Suprapubic skin (tissue), 4 donors: ENCODE results near the gene SLC1A5. TPM values are rescaled to one million over a fixed set of nuclear protein-coding genes. Genes with fewer than 3 reads are reported as not detected.
"Not testable (repeated sequence)": the region's sequence is repeated elsewhere in the genome, so short reads cannot be mapped to it uniquely, and the experiment has no call there.

Experiments used
- DNase-seq, 2 donors: peaks; one replicate each; pipeline ENCODE4 v3.0.0-alpha.2; 2019; ENCODE audit warnings: low spot score in 2 of 2
- H3K27ac ChIP-seq: fragments of 200-600 bp; sonication (generic); one replicate; pipeline ENCODE4 v1.5.1; 2019
- H3K27me3 ChIP-seq: fragments of 200-600 bp; sonication (generic); one replicate; pipeline ENCODE4 v1.5.1; 2019
- H3K36me3 ChIP-seq: fragments of 200-600 bp; sonication (generic); one replicate; pipeline ENCODE4 v1.5.1; 2019
- H3K4me1 ChIP-seq: fragments of 200-600 bp; sonication (generic); one replicate; pipeline ENCODE4 v1.5.1; 2019
- H3K4me3 ChIP-seq: fragments of 200-600 bp; sonication (generic); one replicate; pipeline ENCODE4 v1.5.1; 2019; ENCODE audit warnings: mild to moderate bottlenecking
- H3K9me3 ChIP-seq: fragments of 200-600 bp; sonication (generic); one replicate; pipeline ENCODE4 v1.5.1; 2019
- CTCF ChIP-seq, 2 donors: fragments of 200-600 bp in 1 of 2; fragments of 450-650 bp in 1 of 2; sonication (generic) in 1 of 2; IDR thresholded peaks; one replicate each; pipeline ENCODE4 v1.5.1; 2016 to 2019; ENCODE audit warnings: antibody characterized with exemption in 2 of 2, mild to moderate bottlenecking in 1 of 2, moderate library complexity in 1 of 2
- EP300 ChIP-seq: sonication (generic); formaldehyde crosslinking; IDR thresholded peaks from one replicate; pipeline ENCODE4 v1.6.1; 2017; ENCODE audit warnings: antibody characterized with exemption
- POLR2A ChIP-seq, 2 donors: fragments of 450-650 bp; IDR thresholded peaks; one replicate each; pipeline ENCODE4 v1.6.1; 2017; ENCODE audit warnings: antibody characterized with exemption in 2 of 2, mild to moderate bottlenecking in 2 of 2, moderate library complexity in 2 of 2
- POLR2AphosphoS5 ChIP-seq, 3 donors: sonication (generic); formaldehyde crosslinking; IDR thresholded peaks; one replicate each; pipeline ENCODE4 v1.6.1; 2017; ENCODE audit warnings: antibody characterized with exemption in 3 of 3
- WGBS: methylation state at CpG from one replicate; pipeline ENCODE4 v1.1.5; 2018; 5-methylcytosine and 5-hydroxymethylcytosine counted together
- total RNA-seq, 4 donors: library from RNA; depleted of rRNA; stranded (reverse); fragments of >200 nt; gene quantifications; one replicate each; pipeline ENCODE4 v1.1.0, GENCODE V29; 2016

SLC1A5 gene
- total RNA-seq, 4 donors from 2014 or later: 79.4 to 191 (median 131) TPM

GRCh38 chr19:46776927-46777911 lies 11.2 kb downstream of the SLC1A5 start:
- Histone ChIP-seq H3K27me3 (no peaks in the 10 kb centered on the region), H3K9me3 (no peaks in the 10 kb centered on the region), H3K27ac (no peak overlapping the region), H3K4me1 (peaks cover 22% of the 10 kb centered on the region), H3K36me3 (peaks cover 73% of the 10 kb centered on the region), H3K4me3 (no peak overlapping the region)
- no peak for TF ChIP-seq EP300
- no peak for TF ChIP-seq POLR2AphosphoS5 (IDR thresholded peaks at IDR 0.05)
- no peak for TF ChIP-seq CTCF (IDR thresholded peaks at IDR 0.05)
- no peak for TF ChIP-seq POLR2A (IDR thresholded peaks at IDR 0.05)
- no peak for DNase-seq
- WGBS: 91% methylated on average over 28 of the region's 33 CpGs

DNA sequence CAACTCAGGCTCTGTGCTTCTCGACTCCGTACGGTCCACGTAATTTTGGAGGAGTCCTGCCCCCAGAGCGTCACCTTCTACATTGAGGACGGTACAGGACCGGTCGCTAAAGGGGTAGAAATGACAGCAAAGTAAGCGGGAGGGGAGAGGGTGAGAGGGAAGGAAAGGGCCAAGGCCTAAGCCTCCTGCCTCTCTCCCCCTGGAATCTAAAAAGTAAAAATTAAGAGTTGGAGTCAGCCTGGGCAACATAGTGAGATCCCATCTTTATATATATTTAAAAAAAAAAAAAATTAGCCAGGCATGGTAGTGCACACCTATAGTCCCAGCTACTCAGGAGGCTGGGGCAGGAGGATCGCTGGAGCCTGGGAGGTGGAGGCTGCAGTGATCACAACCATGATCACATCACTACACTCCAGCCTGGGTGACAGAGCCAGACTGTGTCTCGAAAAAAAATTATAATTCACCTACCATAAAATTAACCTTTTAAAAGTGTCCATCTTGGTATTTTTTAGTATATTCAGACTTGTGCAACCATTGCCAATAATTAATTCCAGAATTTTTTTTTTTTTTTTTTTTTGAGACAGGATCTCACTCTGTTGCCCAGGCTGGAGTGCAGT lies 12.6 kb downstream of the SLC1A5 start:
- 99% methylated on average over 11 of the region's 11 CpGs for WGBS
- Histone ChIP-seq H3K36me3 (peaks cover 67% of the 10 kb centered on the region), H3K4me3 (no peak overlapping the region), H3K27ac (no peak overlapping the region), H3K4me1 (peaks cover 14% of the 10 kb centered on the region), H3K9me3 (no peaks in the 10 kb centered on the region), H3K27me3 (no peaks in the 10 kb centered on the region)
- TF ChIP-seq CTCF (IDR thresholded peaks at IDR 0.05): no peak
- no peak for TF ChIP-seq POLR2A (IDR thresholded peaks at IDR 0.05)
- no peak for TF ChIP-seq POLR2AphosphoS5 (IDR thresholded peaks at IDR 0.05)
- no peak for TF ChIP-seq EP300
- no peak for DNase-seq

GRCh38 chr19:46773018-46773399 lies 15.4 kb downstream of the SLC1A5 start:
- 79% methylated on average over 7 of the region's 7 CpGs for WGBS
- Histone ChIP-seq H3K4me3 (no peak overlapping the region), H3K36me3 (peaks cover 42% of the 10 kb centered on the region), H3K27ac (no peak overlapping the region), H3K27me3 (no peaks in the 10 kb centered on the region), H3K9me3 (no peaks in the 10 kb centered on the region), H3K4me1 (peaks cover 4% of the 10 kb centered on the region)
- TF ChIP-seq POLR2A (IDR thresholded peaks at IDR 0.05) (no peak), EP300 (no peak), POLR2AphosphoS5 (IDR thresholded peaks at IDR 0.05) (no peak), CTCF (IDR thresholded peaks at IDR 0.05) (no peak)
- no peak for DNase-seq

DNA sequence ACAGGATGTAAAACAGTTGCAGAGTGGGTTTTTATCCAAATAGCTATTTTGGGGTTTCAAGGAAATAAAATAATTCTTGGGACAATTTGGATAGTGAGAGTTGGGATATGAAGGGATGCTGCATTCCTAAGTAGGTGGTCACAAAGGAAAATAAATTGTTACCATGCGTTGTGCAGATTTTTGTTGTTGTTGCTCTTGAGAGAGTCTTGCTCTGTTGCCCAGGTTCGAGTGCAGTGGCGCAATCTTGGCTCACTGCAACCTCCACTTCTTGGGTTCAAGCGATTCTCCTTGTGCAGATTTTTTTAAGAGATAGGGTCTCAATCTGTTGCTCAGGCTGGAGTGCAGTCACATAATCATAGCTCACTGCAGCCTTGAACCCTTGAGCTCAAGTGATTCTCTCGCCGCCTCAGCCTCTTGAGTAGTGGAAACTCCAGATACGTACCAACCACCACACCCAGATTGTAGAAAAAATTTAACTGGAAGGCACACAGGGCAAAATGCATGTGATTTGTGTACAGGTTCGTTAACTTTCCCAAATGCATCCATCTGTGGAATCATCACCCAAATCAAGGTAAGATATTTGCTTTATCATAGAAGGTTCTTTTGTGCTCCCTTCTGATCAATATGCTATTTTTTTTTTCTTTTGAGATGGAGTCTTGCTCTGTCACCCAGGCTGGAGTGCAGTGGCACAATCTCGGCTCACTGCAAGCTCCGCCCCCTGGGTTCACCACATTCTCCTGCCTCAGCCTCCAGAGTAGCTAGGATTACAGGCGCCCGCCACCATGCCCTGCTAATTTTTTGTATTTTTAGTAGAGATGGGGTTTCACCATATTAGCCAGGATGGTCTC lies 16.0 kb downstream of the SLC1A5 start:
- WGBS: 64% methylated on average over 11 of the region's 12 CpGs
- TF ChIP-seq POLR2A (IDR thresholded peaks at IDR 0.05): no peak
- no peak for TF ChIP-seq CTCF (IDR thresholded peaks at IDR 0.05)
- Histone ChIP-seq H3K27me3 (no peaks in the 10 kb centered on the region), H3K36me3 (peaks cover 37% of the 10 kb centered on the region), H3K9me3 (no peaks in the 10 kb centered on the region), H3K4me1 (no peaks in the 10 kb centered on the region), H3K27ac (no peak overlapping the region), H3K4me3 (no peak overlapping the region)
- no peak for DNase-seq

DNA sequence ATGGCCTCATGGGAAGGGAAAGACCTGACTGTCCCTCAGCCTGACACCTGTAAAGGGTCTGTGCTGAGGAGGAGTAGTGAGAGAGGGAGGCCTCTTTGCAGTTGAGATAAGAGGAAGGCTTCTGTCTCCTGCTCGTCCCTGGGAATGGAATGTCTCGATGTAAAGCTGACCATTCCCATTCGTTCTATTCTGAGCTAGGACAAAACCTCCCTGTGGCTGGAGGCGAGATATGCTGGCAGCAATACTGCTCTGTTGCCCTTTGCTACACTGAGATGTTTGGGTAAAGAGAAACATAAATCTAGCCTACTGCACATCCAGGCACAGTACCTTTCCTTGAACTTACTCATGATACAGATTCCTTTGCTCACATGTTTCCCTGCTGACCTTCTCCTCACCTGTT lies 19.6 kb downstream of the SLC1A5 start:
- H3K36me3 ChIP-seq, H3K9me3 ChIP-seq, H3K4me3 ChIP-seq, H3K27me3 ChIP-seq, DNase-seq: not testable (repeated sequence)
- Histone ChIP-seq H3K27ac (peak overlapping the region; percentile 39), H3K4me1 (peaks cover 11% of the 10 kb centered on the region)
- 63% methylated on average over 4 of the region's 4 CpGs for WGBS
